ENCODE results near the gene PSMD8.

Gene PSMD8

GRCh38 chr19:38367041-38367440 is 7.3 kb upstream of the PSMD8 start:
- FAIRE-seq = no peak
- TF ChIP-seq TAF1 (IDR thresholded peaks at IDR 0.05; ENCODE audit: borderline replicate concordance, low read depth, low read length) (no peak), POLR2AphosphoS5 (IDR thresholded peaks at IDR 0.05; ENCODE audit: low read depth, low read length) (no peak), POLR2A (IDR thresholded peaks at IDR 0.05; ENCODE audit: low read depth, low read length) (no peak)

GRCh38 chr19:38369584-38369983 is 4.8 kb upstream of the PSMD8 start:
- no peak for DNase-seq (ENCODE audit: insufficient read length)
- TF ChIP-seq POLR2A (IDR thresholded peaks at IDR 0.05; ENCODE audit: low read depth, low read length) = no peak
- FAIRE-seq = no peak

More at GRCh38 chr19:38367041-38367440, 7.3 kb upstream of the PSMD8 start:
- DNase-seq (ENCODE audit: insufficient read length) = no peak

GRCh38 chr19:38370299-38370698 is 4.1 kb upstream of the PSMD8 start:
- TF ChIP-seq POLR2AphosphoS5 (IDR thresholded peaks at IDR 0.05; ENCODE audit: low read depth, low read length) (no peak), POLR2A (IDR thresholded peaks at IDR 0.05; ENCODE audit: low read depth, low read length) (no peak), TAF1 (IDR thresholded peaks at IDR 0.05; ENCODE audit: borderline replicate concordance, low read depth, low read length) (no peak)
- DNase-seq (ENCODE audit: insufficient read length) (no peak), FAIRE-seq (no peak)

GRCh38 chr19:38371081-38371480 is 3.3 kb upstream of the PSMD8 start:
- DNase-seq (ENCODE audit: insufficient read length) = no peak
- TF ChIP-seq POLR2A (IDR thresholded peaks at IDR 0.05; ENCODE audit: low read depth, low read length) (no peak), TAF1 (IDR thresholded peaks at IDR 0.05; ENCODE audit: borderline replicate concordance, low read depth, low read length) (no peak), POLR2AphosphoS5 (IDR thresholded peaks at IDR 0.05; ENCODE audit: low read depth, low read length) (no peak)
- FAIRE-seq = no peak

GRCh38 chr19:38373907-38374331 is 452 bp upstream of the PSMD8 start:
- DNase-seq (ENCODE audit: insufficient read length) (no peak), FAIRE-seq (no peak)
- TF ChIP-seq POLR2AphosphoS5 (IDR thresholded peaks at IDR 0.05; ENCODE audit: low read depth, low read length) = no peak
- TF ChIP-seq POLR2A (IDR thresholded peaks at IDR 0.05; ENCODE audit: low read depth, low read length) = no peak
- no peak for TF ChIP-seq TAF1 (IDR thresholded peaks at IDR 0.05; ENCODE audit: borderline replicate concordance, low read depth, low read length)

- FAIRE-seq = no peak
- DNase-seq (ENCODE audit: insufficient read length) = no peak
- TF ChIP-seq TAF1 (IDR thresholded peaks at IDR 0.05; ENCODE audit: borderline replicate concordance, low read depth, low read length) (no peak), POLR2A (IDR thresholded peaks at IDR 0.05; ENCODE audit: low read depth, low read length) (no peak), POLR2AphosphoS5 (IDR thresholded peaks at IDR 0.05; ENCODE audit: low read depth, low read length) (no peak)
Observed at GRCh38 chr19:38375098-38375493, 725 bp downstream of the PSMD8 start.

GRCh38 chr19:38375748-38376147 is 1.4 kb downstream of the PSMD8 start:
- no peak for DNase-seq (ENCODE audit: insufficient read length)

GRCh38 chr19:38376576-38376975 is 2.2 kb downstream of the PSMD8 start:
- DNase-seq (ENCODE audit: insufficient read length) (no peak), FAIRE-seq (no peak)
- no peak for TF ChIP-seq POLR2A (IDR thresholded peaks at IDR 0.05; ENCODE audit: low read depth, low read length)
- no peak for TF ChIP-seq TAF1 (IDR thresholded peaks at IDR 0.05; ENCODE audit: borderline replicate concordance, low read depth, low read length)
- TF ChIP-seq POLR2AphosphoS5 (IDR thresholded peaks at IDR 0.05; ENCODE audit: low read depth, low read length) = no peak

More at GRCh38 chr19:38375748-38376147, 1.4 kb downstream of the PSMD8 start:
- TF ChIP-seq POLR2AphosphoS5 (IDR thresholded peaks at IDR 0.05; ENCODE audit: low read depth, low read length) (no peak), TAF1 (IDR thresholded peaks at IDR 0.05; ENCODE audit: borderline replicate concordance, low read depth, low read length) (no peak), POLR2A (IDR thresholded peaks at IDR 0.05; ENCODE audit: low read depth, low read length) (no peak)
- peak; percentile 9 for FAIRE-seq

- TF ChIP-seq POLR2A (IDR thresholded peaks at IDR 0.05; ENCODE audit: low read depth, low read length) (no peak), TAF1 (IDR thresholded peaks at IDR 0.05; ENCODE audit: borderline replicate concordance, low read depth, low read length) (no peak), POLR2AphosphoS5 (IDR thresholded peaks at IDR 0.05; ENCODE audit: low read depth, low read length) (no peak)
- FAIRE-seq (no peak), DNase-seq (ENCODE audit: insufficient read length) (no peak)
Observed at GRCh38 chr19:38377052-38377451, 2.7 kb downstream of the PSMD8 start.

GRCh38 chr19:38378866-38379265 is 4.5 kb downstream of the PSMD8 start:
- TF ChIP-seq POLR2AphosphoS5 (IDR thresholded peaks at IDR 0.05; ENCODE audit: low read depth, low read length) (no peak), TAF1 (IDR thresholded peaks at IDR 0.05; ENCODE audit: borderline replicate concordance, low read depth, low read length) (no peak), POLR2A (IDR thresholded peaks at IDR 0.05; ENCODE audit: low read depth, low read length) (no peak)
- DNase-seq (ENCODE audit: insufficient read length) (no peak), FAIRE-seq (no peak)

GRCh38 chr19:38381138-38381537 is 6.8 kb downstream of the PSMD8 start:
- DNase-seq (ENCODE audit: insufficient read length) = no peak
- TF ChIP-seq POLR2A (IDR thresholded peaks at IDR 0.05; ENCODE audit: low read depth, low read length) = no peak
- TF ChIP-seq TAF1 (IDR thresholded peaks at IDR 0.05; ENCODE audit: borderline replicate concordance, low read depth, low read length) = no peak
- TF ChIP-seq POLR2AphosphoS5 (IDR thresholded peaks at IDR 0.05; ENCODE audit: low read depth, low read length) = no peak
- FAIRE-seq = no peak

- FAIRE-seq = no peak
- no peak for TF ChIP-seq TAF1 (IDR thresholded peaks at IDR 0.05; ENCODE audit: borderline replicate concordance, low read depth, low read length)
- no peak for TF ChIP-seq POLR2A (IDR thresholded peaks at IDR 0.05; ENCODE audit: low read depth, low read length)
- TF ChIP-seq POLR2AphosphoS5 (IDR thresholded peaks at IDR 0.05; ENCODE audit: low read depth, low read length) = no peak
- DNase-seq (ENCODE audit: insufficient read length) = no peak
Observed at GRCh38 chr19:38383184-38383583, 8.8 kb downstream of the PSMD8 start.

- no peak for TF ChIP-seq POLR2A (IDR thresholded peaks at IDR 0.05; ENCODE audit: low read depth, low read length)
- no peak for TF ChIP-seq TAF1 (IDR thresholded peaks at IDR 0.05; ENCODE audit: borderline replicate concordance, low read depth, low read length)
- no peak for TF ChIP-seq POLR2AphosphoS5 (IDR thresholded peaks at IDR 0.05; ENCODE audit: low read depth, low read length)
- DNase-seq (ENCODE audit: insufficient read length) (no peak), FAIRE-seq (no peak)
Observed at GRCh38 chr19:38383743-38384142, 9.4 kb downstream of the PSMD8 start.

All from GM12892 (cell line).